ENCODE data around the gene ZCCHC8. TPM values are rescaled to one million over a fixed set of nuclear protein-coding genes. Genes with fewer than 3 reads are reported as not detected.
A peak's percentile ranks its signal among the peaks of the same experiment; 100 is the strongest.

ZCCHC8 gene
- total and polyA plus RNA-seq, 2 of the 8 experiments (the other 6 are each of a cell fraction or from before 2014, with no cell fraction given): 13.8 to 28.9 TPM

DNA sequence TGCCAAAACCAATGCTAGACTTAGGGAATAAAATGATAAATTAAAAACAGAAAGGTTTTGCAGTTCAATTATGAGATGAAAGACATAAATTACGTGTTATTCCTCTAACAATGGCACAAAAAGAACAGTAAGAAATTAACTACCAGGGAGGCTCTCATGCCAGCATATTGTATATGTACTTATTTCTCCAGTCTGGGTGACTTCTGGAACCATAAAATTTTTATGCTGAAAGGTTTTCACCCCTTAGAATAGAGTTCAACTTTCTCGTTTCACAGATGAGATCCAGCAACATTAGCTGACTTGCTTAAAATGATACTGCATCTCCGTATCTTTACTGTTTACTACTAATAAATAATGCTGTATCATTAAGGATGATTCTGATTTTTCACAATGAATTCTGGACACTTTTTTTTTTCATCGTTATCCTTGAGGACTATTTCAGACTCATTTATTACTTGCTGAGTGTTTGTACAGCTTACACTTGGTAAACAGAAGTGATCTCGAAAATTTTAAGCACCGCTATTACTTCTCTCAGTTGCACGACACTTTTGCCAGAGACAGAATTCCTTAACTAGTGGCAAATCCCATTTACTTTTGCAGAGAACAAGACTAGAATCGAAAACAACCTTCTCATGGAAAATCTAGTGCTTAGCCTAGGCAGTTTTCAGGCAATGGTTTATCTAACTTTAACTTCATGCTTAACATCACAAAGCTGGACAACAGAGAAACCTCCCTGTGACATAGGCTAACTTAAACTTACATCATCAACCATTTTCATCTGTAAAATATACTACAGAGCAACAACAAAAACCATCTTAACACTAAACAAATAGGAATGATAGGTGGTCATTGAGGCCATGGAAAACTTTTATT is 23.4 kb upstream of the ZCCHC8 start:
- Histone ChIP-seq H4K20me1 (replicated peaks in 1 of 2; ENCODE audit: control insufficient read depth in 1 of 2, insufficient read depth in 2 of 2, low read length in 2 of 2) (peaks cover 4 to 14% of the 10 kb centered on the region in 2 experiments), H3K79me2 (ENCODE audit: control insufficient read depth in 1 of 2, insufficient read depth in 2 of 2, low read length in 2 of 2) (peaks cover 54 to 93% of the 10 kb centered on the region in 2 experiments), H2BK15ac (ENCODE audit: low read length) (no peak overlapping the region), H3K4me3 (ENCODE audit: extremely low read depth in 1 of 4, insufficient read depth in 2 of 4, low read depth in 3 of 4, low read length in 4 of 4) (peak overlapping the region; percentile 40 to 98 (median 76); a peak in 6 of 8 replicates), H3K14ac (ENCODE audit: insufficient read length) (peak overlapping the region; percentile 45), H3K4me1 (replicated peaks in 1 of 4; ENCODE audit: control insufficient read depth in 3 of 4, insufficient read depth in 4 of 4, low read length in 3 of 4) (no peaks in the 10 kb centered on the region; a peak in 4 of 7 replicates), H3K4ac (replicated peaks; ENCODE audit: insufficient read length, low read depth, low read length) (no peak overlapping the region), H3K79me1 (ENCODE audit: low read depth, low read length) (peaks cover 3% of the 10 kb centered on the region; the same call in 1 of the 2 replicates), H2BK5ac (ENCODE audit: low read depth, low read length) (no peak overlapping the region), H3K18ac (ENCODE audit: extremely low read depth, low read length) (no peak overlapping the region), H3K36me3 (ENCODE audit: control insufficient read depth in 2 of 4, insufficient read depth in 4 of 4, low read length in 3 of 4) (peaks cover 14 to 57% (median 30%) of the 10 kb centered on the region in 4 experiments), H2AFZ (ENCODE audit: low read length) (no peak overlapping the region), H2AK5ac (ENCODE audit: low read depth, low read length) (no peak overlapping the region), H2BK12ac (ENCODE audit: low read depth, low read length) (no peak overlapping the region), H3K23me2 (ENCODE audit: low read depth, low read length) (peaks cover 10% of the 10 kb centered on the region), H4K5ac (ENCODE audit: insufficient read length, low read depth, low read length) (no peak overlapping the region), H2BK20ac (ENCODE audit: low read length) (no peak overlapping the region), H4K8ac (ENCODE audit: extremely low read depth, insufficient read depth, low read length) (no peak overlapping the region), H3K9me3 (ENCODE audit: insufficient read depth in 2 of 2, low read depth in 1 of 2, low read length in 1 of 2) (no peaks in the 10 kb centered on the region), H3K27ac (ENCODE audit: low read depth, low read length) (no peak overlapping the region), H3K56ac (replicated peaks; ENCODE audit: insufficient read length, low read depth, low read length) (no peak overlapping the region), H3K4me2 (ENCODE audit: insufficient read depth in 1 of 2, low read depth in 2 of 2, low read length in 2 of 2) (peak overlapping the region; percentile 64 to 68), H2BK120ac (replicated peaks; ENCODE audit: low read depth, low read length) (no peak overlapping the region), H3K27me3 (replicated peaks in 1 of 4; ENCODE audit: control insufficient read depth in 3 of 4, extremely low read depth in 1 of 4, insufficient read depth in 3 of 4, low read length in 3 of 4) (no peaks in the 10 kb centered on the region), H3K23ac (ENCODE audit: insufficient read length) (no peak overlapping the region), H4K91ac (replicated peaks; ENCODE audit: insufficient read length, low read length) (no peak overlapping the region), H3K9ac (replicated peaks in 1 of 4; ENCODE audit: extremely low read depth in 1 of 4, low read depth in 3 of 4, low read length in 3 of 4) (peak overlapping the region in 3 of 4 experiments; percentile 10 to 65 (median 31); a peak in 4 of 7 replicates)
- whole genome bisulfite sequencing, 2 experiments (ENCODE audit: extremely low coverage in 1 of 2, insufficient coverage in 1 of 2, insufficient read length in 1 of 2, insufficient replicate concordance in 2 of 2, low coverage in 1 of 2, low lambda C conversion rate in 2 of 2, missing lambda C conversion rate in 1 of 2): 82% methylated on average over 8 of the region's 8 CpGs; no CpG with 5 or more reads in 1 of the 2 experiments
- ChIA-PET POLR2A (ENCODE audit: partially characterized antibody) (interaction anchor here (0.8 to 49.0 kb wide), 7 partner anchors 2 to 235 kb away, joined by 3 to 1221 read pairs (median 4); partner anchors contain the start of genes KNTC1, RSRC2 and ZCCHC8), CTCF (ENCODE audit: partially characterized antibody) (interaction anchor here (0.6 kb wide), 1 partner anchor 677 kb away, joined by 3 read pairs; no protein-coding TSS in a partner anchor)
- FAIRE-seq: no peak
- no peak for DNase-seq (ENCODE audit: low read depth in 1 of 2, low spot score in 2 of 2)
- no peak for TF ChIP-seq EGR1 (IDR thresholded peaks at IDR 0.05; ENCODE audit: borderline replicate concordance, low read depth, low read length)
- no peak for TF ChIP-seq KDM1A (IDR thresholded peaks at IDR 0.05; ENCODE audit: borderline replicate concordance, low read length)
- TF ChIP-seq CHD2 (IDR thresholded peaks at IDR 0.05; ENCODE audit: low read length): no peak
- TF ChIP-seq BACH1 (IDR thresholded peaks at IDR 0.05; ENCODE audit: low read length): no peak
- no peak for TF ChIP-seq CHD1 (IDR thresholded peaks at IDR 0.05; ENCODE audit: low read depth, low read length)
- TF ChIP-seq JUND (IDR thresholded peaks at IDR 0.05; ENCODE audit: low read length): no peak
- TF ChIP-seq TBP (IDR thresholded peaks at IDR 0.05; ENCODE audit: low read depth, low read length): no peak
- no peak for TF ChIP-seq ASH2L (IDR thresholded peaks at IDR 0.05; ENCODE audit: low read length)
- no peak for TF ChIP-seq TAF7 (optimal IDR thresholded peaks at IDR 0.05; ENCODE audit: borderline replicate concordance, low read depth, low read length)
- TF ChIP-seq SRF (IDR thresholded peaks at IDR 0.05; ENCODE audit: low read depth, low read length): no peak
- no peak for TF ChIP-seq NANOG (IDR thresholded peaks at IDR 0.05; ENCODE audit: insufficient read depth, low read depth, low read length, poor library complexity, severe bottlenecking)
- no peak for TF ChIP-seq YY1 (IDR thresholded peaks at IDR 0.05; ENCODE audit: low read depth, low read length)
- no peak for TF ChIP-seq RXRA (IDR thresholded peaks at IDR 0.05; ENCODE audit: insufficient read depth, low read depth, low read length)

Data from H1 (cell line).